ENCODE measurements around the gene KLHDC7B. TPM values are rescaled to one million over a fixed set of nuclear protein-coding genes. Genes with fewer than 3 reads are reported as not detected.

The KLHDC7B gene
- total and polyA plus RNA-seq, 4 donors = 0.29 to 0.63 TPM; not detected in 2

GRCh38 chr22:50561401-50562358, 16.0 kb downstream of the KLHDC7B start:
- H3K27me3 ChIP-seq (ENCODE audit: control insufficient read depth in 1 of 2, insufficient read depth in 2 of 2, low read length in 1 of 2) = no peaks in the 10 kb centered on the region
- no peak overlapping the region for H3K27ac ChIP-seq (ENCODE audit: low read depth in 1 of 2, low read length in 2 of 2)
- no peak overlapping the region for H3K4me3 ChIP-seq (ENCODE audit: low read length in 2 of 2)
- 68 to 70% methylated on average over 28 to 31 of the region's 34 CpGs for WGBS, 2 donors
- ATAC-seq (ENCODE audit: low FRiP score) (no peak), DNase-seq (peak; percentile 47 to 68)
- intact Hi-C loops (cut with DNase I) = loop anchor here in 1 of 2 donors (2.0 to 5.0 kb wide), 3 partner anchors 21 to 54 kb away; partner anchors contain the start of genes CHKB, LMF2, NCAPH2 and SCO2
- no peaks in the 10 kb centered on the region for H3K36me3 ChIP-seq (ENCODE audit: control insufficient read depth in 1 of 2, insufficient read depth in 2 of 2, low read length in 1 of 2)
- no peaks in the 10 kb centered on the region for H3K9me3 ChIP-seq (ENCODE audit: control insufficient read depth, low read length)
- no peaks in the 10 kb centered on the region for H3K4me1 ChIP-seq (ENCODE audit: control insufficient read depth in 1 of 2, insufficient read depth in 2 of 2, low read length in 2 of 2)

- peak; percentile 98 for ATAC-seq (ENCODE audit: low FRiP score)
These were observed 17.1 kb downstream of the KLHDC7B start, which contains the start of gene SYCE3 for GRCh38 chr22:50562523-50563412. Gene SYCE3, minus strand, starts transcription at chr22:50562919. Its CDS starts 6,514 bp downstream, at chr22:50556405.

GRCh38 chr22:50563413-50564160, 17.9 kb downstream of the KLHDC7B start:
- H3K9me3 ChIP-seq (ENCODE audit: control insufficient read depth, low read length) = no peaks in the 10 kb centered on the region
- no peak overlapping the region for H3K27ac ChIP-seq (ENCODE audit: low read depth in 1 of 2, low read length in 2 of 2)
- intact Hi-C loops (cut with DNase I) = loop anchor here in 1 of 2 donors (2.0 to 5.0 kb wide), 3 partner anchors 19 to 56 kb away; partner anchors contain the start of genes CHKB, LMF2, NCAPH2 and SCO2
- peak overlapping the region in 1 of 2 donors; percentile 58 for H3K4me3 ChIP-seq (ENCODE audit: low read length in 2 of 2)
- H3K27me3 ChIP-seq (ENCODE audit: control insufficient read depth in 1 of 2, insufficient read depth in 2 of 2, low read length in 1 of 2) = no peaks in the 10 kb centered on the region
- H3K36me3 ChIP-seq (ENCODE audit: control insufficient read depth in 1 of 2, insufficient read depth in 2 of 2, low read length in 1 of 2) = no peaks in the 10 kb centered on the region
- H3K4me1 ChIP-seq (ENCODE audit: control insufficient read depth in 1 of 2, insufficient read depth in 2 of 2, low read length in 2 of 2) = no peaks in the 10 kb centered on the region
- 10 to 11% methylated on average over 17 of the region's 17 CpGs for WGBS, 2 donors
- ATAC-seq (ENCODE audit: low FRiP score) (peak; percentile 10), DNase-seq (peak; percentile 40 to 74)

More at GRCh38 chr22:50562523-50563412, 17.1 kb downstream of the KLHDC7B start, which contains the start of gene SYCE3:
- H3K4me1 ChIP-seq (ENCODE audit: control insufficient read depth in 1 of 2, insufficient read depth in 2 of 2, low read length in 2 of 2) = no peaks in the 10 kb centered on the region
- no peaks in the 10 kb centered on the region for H3K36me3 ChIP-seq (ENCODE audit: control insufficient read depth in 1 of 2, insufficient read depth in 2 of 2, low read length in 1 of 2)
- no peak within 1 kb of the TSS for H3K27ac ChIP-seq (ENCODE audit: low read depth in 1 of 2, low read length in 2 of 2)
- H3K4me3 ChIP-seq (ENCODE audit: low read length in 2 of 2) = peak within 1 kb of the TSS in 1 of 2 donors; percentile 58
- H3K27me3 ChIP-seq (ENCODE audit: control insufficient read depth in 1 of 2, insufficient read depth in 2 of 2, low read length in 1 of 2) = no peaks in the 10 kb centered on the region
- WGBS, 2 donors = 2 to 5% methylated on average over 37 to 61 of the region's 61 CpGs
- no peaks in the 10 kb centered on the region for H3K9me3 ChIP-seq (ENCODE audit: control insufficient read depth, low read length)
- peak; percentile 97 to 99 for DNase-seq
- intact Hi-C loops (cut with DNase I) = loop anchor here in 1 of 2 donors (2.0 to 5.0 kb wide), 3 partner anchors 20 to 55 kb away; partner anchors contain the start of genes CHKB, LMF2, NCAPH2 and SCO2

GRCh38 chr22:50564289-50564688, 18.6 kb downstream of the KLHDC7B start:
- no peak overlapping the region for H3K4me3 ChIP-seq (ENCODE audit: low read length in 2 of 2)
- no peak for DNase-seq
- no peaks in the 10 kb centered on the region for H3K9me3 ChIP-seq (ENCODE audit: control insufficient read depth, low read length)
- no peaks in the 10 kb centered on the region for H3K36me3 ChIP-seq (ENCODE audit: control insufficient read depth in 1 of 2, insufficient read depth in 2 of 2, low read length in 1 of 2)
- intact Hi-C loops (cut with DNase I) = loop anchor here in 1 of 2 donors (5.0 kb wide), 2 partner anchors 37 to 57 kb away; partner anchors contain the start of genes LMF2, NCAPH2 and SCO2
- H3K4me1 ChIP-seq (ENCODE audit: control insufficient read depth in 1 of 2, insufficient read depth in 2 of 2, low read length in 2 of 2) = no peaks in the 10 kb centered on the region
- no peak for ATAC-seq (ENCODE audit: low FRiP score)
- no peak overlapping the region for H3K27ac ChIP-seq (ENCODE audit: low read depth in 1 of 2, low read length in 2 of 2)
- WGBS, 2 donors = 90 to 92% methylated on average over 11 of the region's 11 CpGs
- no peaks in the 10 kb centered on the region for H3K27me3 ChIP-seq (ENCODE audit: control insufficient read depth in 1 of 2, insufficient read depth in 2 of 2, low read length in 1 of 2)

GRCh38 chr22:50567721-50568252, 22.1 kb downstream of the KLHDC7B start:
- intact Hi-C loops (cut with DNase I) = no loop called here
- H3K27me3 ChIP-seq (ENCODE audit: control insufficient read depth in 1 of 2, insufficient read depth in 2 of 2, low read length in 1 of 2) = no peaks in the 10 kb centered on the region
- no peaks in the 10 kb centered on the region for H3K9me3 ChIP-seq (ENCODE audit: control insufficient read depth, low read length)
- ATAC-seq (ENCODE audit: low FRiP score) (no peak), DNase-seq (peak in 1 of 2 donors; percentile 20)
- no peaks in the 10 kb centered on the region for H3K36me3 ChIP-seq (ENCODE audit: control insufficient read depth in 1 of 2, insufficient read depth in 2 of 2, low read length in 1 of 2)
- H3K27ac ChIP-seq (ENCODE audit: low read depth in 1 of 2, low read length in 2 of 2) = no peak overlapping the region
- 90 to 93% methylated on average over 7 of the region's 7 CpGs for WGBS, 2 donors
- H3K4me1 ChIP-seq (ENCODE audit: control insufficient read depth in 1 of 2, insufficient read depth in 2 of 2, low read length in 2 of 2) = no peaks in the 10 kb centered on the region
- no peak overlapping the region for H3K4me3 ChIP-seq (ENCODE audit: low read length in 2 of 2)

GRCh38 chr22:50568626-50569025, 22.9 kb downstream of the KLHDC7B start:
- Histone ChIP-seq H3K4me1 (ENCODE audit: control insufficient read depth in 1 of 2, insufficient read depth in 2 of 2, low read length in 2 of 2) (no peaks in the 10 kb centered on the region), H3K27ac (ENCODE audit: low read depth in 1 of 2, low read length in 2 of 2) (no peak overlapping the region), H3K9me3 (ENCODE audit: control insufficient read depth, low read length) (no peaks in the 10 kb centered on the region), H3K27me3 (ENCODE audit: control insufficient read depth in 1 of 2, insufficient read depth in 2 of 2, low read length in 1 of 2) (no peaks in the 10 kb centered on the region), H3K36me3 (ENCODE audit: control insufficient read depth in 1 of 2, insufficient read depth in 2 of 2, low read length in 1 of 2) (no peaks in the 10 kb centered on the region), H3K4me3 (ENCODE audit: low read length in 2 of 2) (no peak overlapping the region)
- intact Hi-C loops (cut with DNase I) = no loop called here
- DNase-seq (peak; percentile 29 to 60), ATAC-seq (ENCODE audit: low FRiP score) (no peak)
- 88 to 90% methylated on average over 7 of the region's 7 CpGs for WGBS, 2 donors

- no peak for ATAC-seq (ENCODE audit: low FRiP score)
- Histone ChIP-seq H3K4me3 (ENCODE audit: low read length in 2 of 2) (no peak overlapping the region), H3K9me3 (ENCODE audit: control insufficient read depth, low read length) (no peaks in the 10 kb centered on the region), H3K36me3 (ENCODE audit: control insufficient read depth in 1 of 2, insufficient read depth in 2 of 2, low read length in 1 of 2) (no peaks in the 10 kb centered on the region), H3K27me3 (ENCODE audit: control insufficient read depth in 1 of 2, insufficient read depth in 2 of 2, low read length in 1 of 2) (no peaks in the 10 kb centered on the region), H3K27ac (ENCODE audit: low read depth in 1 of 2, low read length in 2 of 2) (no peak overlapping the region), H3K4me1 (ENCODE audit: control insufficient read depth in 1 of 2, insufficient read depth in 2 of 2, low read length in 2 of 2) (no peaks in the 10 kb centered on the region)
- DNase-seq = peak; percentile 11 to 56
- intact Hi-C loops (cut with DNase I) = no loop called here
- WGBS, 2 donors = 85 to 88% methylated on average over 8 of the region's 8 CpGs
These were observed 23.4 kb downstream of the KLHDC7B start for GRCh38 chr22:50569041-50569459.
